ENCODE results near the gene AMPD1.

Gene AMPD1

GRCh38 chr1:114700036-114700600, 4.8 kb upstream of the AMPD1 start:
- DNase-seq (ENCODE audit: low read depth), result no peak

GRCh38 chr1:114696810-114697209, 1.5 kb upstream of the AMPD1 start:
- no peak for DNase-seq (ENCODE audit: low read depth)

GRCh38 chr1:114694540-114695310, 621 bp downstream of the AMPD1 start:
- no peak for DNase-seq (ENCODE audit: low read depth)

- no peak for DNase-seq (ENCODE audit: low read depth)
Measured at GRCh38 chr1:114692947-114693346, 2.4 kb downstream of the AMPD1 start.

- no peak for DNase-seq (ENCODE audit: low read depth)
Measured at GRCh38 chr1:114691061-114691460, 4.3 kb downstream of the AMPD1 start.

GRCh38 chr1:114690148-114690547, 5.2 kb downstream of the AMPD1 start:
- DNase-seq (ENCODE audit: low read depth), result no peak

GRCh38 chr1:114688526-114688925, 6.8 kb downstream of the AMPD1 start:
- DNase-seq (ENCODE audit: low read depth), result no peak

GRCh38 chr1:114685851-114686250, 9.5 kb downstream of the AMPD1 start:
- DNase-seq (ENCODE audit: low read depth), result no peak

- no peak for DNase-seq (ENCODE audit: low read depth)
Measured at GRCh38 chr1:114677691-114678090, 17.7 kb downstream of the AMPD1 start.

GRCh38 chr1:114676115-114676514, 19.2 kb downstream of the AMPD1 start:
- no peak for DNase-seq (ENCODE audit: low read depth)

- DNase-seq (ENCODE audit: low read depth), result no peak
Measured at GRCh38 chr1:114671939-114672275, 23.4 kb downstream of the AMPD1 start.

GRCh38 chr1:114671011-114671938, 24.1 kb downstream of the AMPD1 start:
- DNase-seq (ENCODE audit: low read depth), result no peak

- peak; percentile 84 for DNase-seq (ENCODE audit: low read depth)
Measured at GRCh38 chr1:114670083-114671010, 25.0 kb downstream of the AMPD1 start.

- DNase-seq (ENCODE audit: low read depth), result no peak
Measured at GRCh38 chr1:114669562-114670082, 25.7 kb downstream of the AMPD1 start, which contains the start of gene DENND2C. DENND2C (minus strand) TSS chr1:114670049; CDS start chr1:114625984, 44,065 bp downstream.

- DNase-seq (ENCODE audit: low read depth), result no peak
Measured at GRCh38 chr1:114668784-114669561, 26.4 kb downstream of the AMPD1 start.

GRCh38 chr1:114668373-114668772, 27.0 kb downstream of the AMPD1 start:
- DNase-seq (ENCODE audit: low read depth), result no peak

GRCh38 chr1:114666954-114667353, 28.4 kb downstream of the AMPD1 start:
- no peak for DNase-seq (ENCODE audit: low read depth)

GRCh38 chr1:114660238-114660637, 35.1 kb downstream of the AMPD1 start:
- no peak for DNase-seq (ENCODE audit: low read depth)

- no peak for DNase-seq (ENCODE audit: low read depth)
Measured at GRCh38 chr1:114651893-114652292, 43.5 kb downstream of the AMPD1 start.

GRCh38 chr1:114648503-114648902, 46.8 kb downstream of the AMPD1 start:
- no peak for DNase-seq (ENCODE audit: low read depth)

- no peak for DNase-seq (ENCODE audit: low read depth)
Measured at GRCh38 chr1:114641377-114641776, 54.0 kb downstream of the AMPD1 start.
